Smooth muscle cell (in vitro differentiated cells): ENCODE results near the gene ENGASE. TPM values are rescaled to one million over a fixed set of nuclear protein-coding genes. Genes with fewer than 3 reads are reported as not detected.
"Not testable (repeated sequence)": the region's sequence is repeated elsewhere in the genome, so short reads cannot be mapped to it uniquely, and the experiment has no call there.

ENCODE experiments used
- DNase-seq: peaks from one replicate; lab custom pipeline; 2025; ENCODE audit not compliant: unreplicated experiment; lab: John Stamatoyannopoulos, UW
- H2AFZ ChIP-seq: fragments of 200-600 bp; sonication (generic); 2 replicates; pipeline ENCODE4 v1.6.0; 2016; ENCODE audit warnings: antibody characterized with exemption, low read depth, mild to moderate bottlenecking
- H3F3A ChIP-seq: fragments of 200-600 bp; sonication (generic); 2 replicates; pipeline ENCODE4 v1.6.0; 2017; ENCODE audit warnings: antibody characterized with exemption, low read depth
- H3K27ac ChIP-seq: fragments of 200-600 bp; sonication (generic); 2 replicates; pipeline ENCODE4 v1.5.1; 2016; ENCODE audit warnings: low read depth, mild to moderate bottlenecking
- H3K27me3 ChIP-seq: fragments of 200-600 bp; sonication (generic); 2 replicates; pipeline ENCODE4 v1.6.1; 2016; ENCODE audit warnings: low read depth, mild to moderate bottlenecking
- H3K36me3 ChIP-seq: fragments of 200-600 bp; sonication (generic); 2 replicates; pipeline ENCODE4 v1.5.1; 2016; ENCODE audit warnings: low read depth
- H3K4me1 ChIP-seq: fragments of 200-600 bp; sonication (generic); 2 replicates; pipeline ENCODE4 v1.5.1; 2016; ENCODE audit warnings: low read depth
- H3K4me2 ChIP-seq: fragments of 200-600 bp; sonication (generic); 2 replicates; pipeline ENCODE4 v1.6.0; 2016; ENCODE audit warnings: mild to moderate bottlenecking
- H3K4me3 ChIP-seq: fragments of 200-600 bp; sonication (generic); 2 replicates; pipeline ENCODE4 v1.5.1; 2016; ENCODE audit warnings: mild to moderate bottlenecking
- H3K79me2 ChIP-seq: fragments of 200-600 bp; sonication (generic); 2 replicates; pipeline ENCODE4 v1.6.0; 2016; ENCODE audit warnings: low read depth, mild to moderate bottlenecking
- H3K9ac ChIP-seq: fragments of 200-600 bp; sonication (generic); 2 replicates; pipeline ENCODE4 v1.6.0; 2016; ENCODE audit warnings: low read depth
- H3K9me3 ChIP-seq: fragments of 200-600 bp; sonication (generic); replicated peaks from 2 replicates; pipeline ENCODE4 v1.5.1; 2016; ENCODE audit warnings: low read depth
- H4K20me1 ChIP-seq: fragments of 200-600 bp; sonication (generic); 2 replicates; pipeline ENCODE4 v1.6.0; 2016; ENCODE audit warnings: low read depth
- WGBS: methylation state at CpG from one replicate; pipeline ENCODE4 v1.1.7; 2016; ENCODE audit warnings: low lambda C conversion rate; 5-methylcytosine and 5-hydroxymethylcytosine counted together
- polyA plus RNA-seq: library from polyadenylated mRNA; unstranded; fragments of >200 nt; fragmentation: Nextera tagmentation; extraction: Ambion mirVana; gene quantifications from 2 replicates; pipeline ENCODE4 v1.2.1, GENCODE V29; 2016
- total RNA-seq: library from RNA; depleted of rRNA; stranded (reverse); fragments of >200 nt; gene quantifications from 2 replicates; pipeline ENCODE4 v1.2.3, GENCODE V29; 2014
- TF ChIP-seq, protein P1 (sequence below): fragments of 200-600 bp; sonication (generic); IDR thresholded peaks from 2 replicates; pipeline ENCODE4 v1.5.1; 2017; ENCODE audit warnings: borderline replicate concordance, mild to moderate bottlenecking, antibody characterized with exemption; ENCODE audit not compliant: insufficient read depth, poor library complexity, severe bottlenecking

ENGASE gene
- total and polyA plus RNA-seq, 2 experiments from 2014 or later = 3.8 to 9.6 TPM

DNA sequence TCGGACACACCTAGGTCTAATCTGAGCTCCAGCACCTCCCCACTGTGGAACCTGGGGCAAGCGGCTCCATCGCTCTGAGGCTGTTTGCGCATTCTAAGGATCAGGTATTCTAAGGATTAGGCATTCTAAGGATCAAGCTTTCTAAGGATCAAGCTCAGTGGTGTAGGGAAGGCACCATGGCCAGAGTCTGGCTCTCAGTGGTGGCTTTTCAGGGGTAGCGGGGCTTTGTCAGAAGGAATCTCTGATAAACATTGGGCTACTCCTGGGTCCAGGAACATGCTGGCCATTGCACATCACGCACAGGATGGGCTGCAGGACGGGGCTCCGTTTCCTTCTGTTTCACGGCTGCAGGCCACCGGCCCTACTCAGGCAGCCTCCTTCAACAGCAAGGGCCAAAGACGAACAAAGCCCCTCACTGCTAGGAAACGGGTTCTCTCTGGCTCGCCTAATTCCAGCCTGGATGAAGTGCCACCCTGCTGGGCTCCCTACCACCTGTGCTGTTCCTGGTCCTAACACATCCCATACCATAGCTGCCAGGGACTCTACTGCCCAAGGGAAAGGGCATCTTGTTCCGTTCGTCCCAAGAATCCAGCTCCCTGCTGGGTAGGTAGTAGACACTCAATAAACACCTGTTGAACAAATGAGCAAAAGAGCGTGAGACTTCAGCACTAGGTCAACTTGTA is 45.2 kb upstream of the ENGASE start:
- H3K36me3 ChIP-seq = no peaks in the 10 kb centered on the region
- H3K27ac ChIP-seq = no peak overlapping the region
- no peaks in the 10 kb centered on the region for H3K27me3 ChIP-seq
- no peak for DNase-seq
- no peaks in the 10 kb centered on the region for H3K9me3 ChIP-seq
- no peak overlapping the region for H3K4me2 ChIP-seq
- peaks cover 8% of the 10 kb centered on the region for H3K4me1 ChIP-seq
- 91% methylated on average over 16 of the region's 16 CpGs for WGBS
- H3K9ac ChIP-seq = no peak overlapping the region
- H2AFZ ChIP-seq = no peak overlapping the region
- H3K79me2 ChIP-seq = no peaks in the 10 kb centered on the region
- no peaks in the 10 kb centered on the region for H4K20me1 ChIP-seq
- TF ChIP-seq, protein P1, sequence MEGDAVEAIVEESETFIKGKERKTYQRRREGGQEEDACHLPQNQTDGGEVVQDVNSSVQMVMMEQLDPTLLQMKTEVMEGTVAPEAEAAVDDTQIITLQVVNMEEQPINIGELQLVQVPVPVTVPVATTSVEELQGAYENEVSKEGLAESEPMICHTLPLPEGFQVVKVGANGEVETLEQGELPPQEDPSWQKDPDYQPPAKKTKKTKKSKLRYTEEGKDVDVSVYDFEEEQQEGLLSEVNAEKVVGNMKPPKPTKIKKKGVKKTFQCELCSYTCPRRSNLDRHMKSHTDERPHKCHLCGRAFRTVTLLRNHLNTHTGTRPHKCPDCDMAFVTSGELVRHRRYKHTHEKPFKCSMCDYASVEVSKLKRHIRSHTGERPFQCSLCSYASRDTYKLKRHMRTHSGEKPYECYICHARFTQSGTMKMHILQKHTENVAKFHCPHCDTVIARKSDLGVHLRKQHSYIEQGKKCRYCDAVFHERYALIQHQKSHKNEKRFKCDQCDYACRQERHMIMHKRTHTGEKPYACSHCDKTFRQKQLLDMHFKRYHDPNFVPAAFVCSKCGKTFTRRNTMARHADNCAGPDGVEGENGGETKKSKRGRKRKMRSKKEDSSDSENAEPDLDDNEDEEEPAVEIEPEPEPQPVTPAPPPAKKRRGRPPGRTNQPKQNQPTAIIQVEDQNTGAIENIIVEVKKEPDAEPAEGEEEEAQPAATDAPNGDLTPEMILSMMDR = no peak
- no peaks in the 10 kb centered on the region for H3F3A ChIP-seq
- H3K4me3 ChIP-seq = no peak overlapping the region

DNA sequence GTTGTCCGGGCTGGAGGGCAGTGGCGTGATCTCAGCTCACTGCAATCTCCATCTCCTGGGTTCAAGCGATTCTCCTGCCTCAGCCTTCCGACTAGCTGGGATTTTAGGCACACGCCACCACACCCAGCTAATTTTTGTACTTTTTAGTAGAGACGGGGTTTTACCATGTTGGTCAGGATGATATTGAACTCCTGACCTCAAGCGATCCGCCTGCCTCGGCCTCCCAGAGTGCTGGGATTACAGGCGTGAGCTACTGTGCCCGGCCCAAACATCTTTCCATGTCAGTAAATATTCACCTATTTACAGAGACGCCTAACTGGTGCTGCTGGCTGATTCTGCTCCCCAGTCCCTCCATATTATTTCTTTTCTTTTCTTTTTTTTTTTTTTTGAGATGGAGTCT is 44.0 kb upstream of the ENGASE start:
- H3F3A ChIP-seq, H3K4me2 ChIP-seq, DNase-seq, H3K36me3 ChIP-seq, H3K27me3 ChIP-seq, H2AFZ ChIP-seq, H3K27ac ChIP-seq, H3K9ac ChIP-seq, H3K4me3 ChIP-seq, H4K20me1 ChIP-seq, H3K4me1 ChIP-seq, H3K79me2 ChIP-seq, H3K9me3 ChIP-seq: not testable (repeated sequence)
- WGBS = 91% methylated on average over 12 of the region's 12 CpGs

DNA sequence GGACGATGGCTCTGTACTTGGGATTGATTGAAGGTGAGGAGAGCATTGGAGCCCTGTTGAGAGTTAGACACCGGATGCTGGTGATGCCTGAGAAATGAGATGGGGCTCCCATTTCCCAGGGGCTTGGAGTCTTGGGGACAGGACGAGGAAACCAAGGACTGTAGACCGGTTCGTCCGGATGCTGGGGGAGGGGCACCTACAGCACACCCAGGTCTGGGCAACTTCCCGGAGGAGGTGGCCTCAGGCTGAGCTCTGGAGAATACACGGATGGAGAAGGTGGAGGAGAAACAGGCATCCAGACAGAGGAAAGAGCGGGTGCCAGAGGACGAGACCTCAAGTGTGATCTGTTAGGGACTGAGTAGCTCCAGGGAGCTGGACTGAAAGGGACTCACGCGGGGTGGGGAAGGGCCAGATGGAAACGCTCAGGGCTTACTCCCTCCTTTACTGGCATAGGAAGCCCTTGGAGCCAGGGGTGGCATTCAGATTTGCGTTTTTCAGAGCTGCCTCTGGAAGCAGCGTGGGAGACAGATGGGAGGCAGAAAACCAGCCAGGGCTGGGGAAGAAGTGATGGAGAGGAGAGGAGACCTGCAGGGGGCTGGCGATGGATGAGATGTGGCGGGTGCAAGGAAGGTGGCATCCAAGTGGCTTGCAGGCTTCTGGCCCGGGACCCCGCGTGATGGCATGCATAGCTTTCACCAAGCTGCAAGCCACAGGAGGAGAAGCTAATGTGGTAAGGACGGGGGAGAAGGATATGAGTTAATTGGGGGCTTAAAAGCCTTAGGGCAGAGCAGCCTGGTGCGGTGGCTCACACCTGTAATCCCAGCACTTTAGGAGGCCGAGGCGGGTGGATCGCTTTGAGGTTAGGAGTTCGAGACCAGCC is 42.4 kb upstream of the ENGASE start:
- Histone ChIP-seq H3F3A (no peaks in the 10 kb centered on the region), H3K79me2 (no peaks in the 10 kb centered on the region), H3K27me3 (no peaks in the 10 kb centered on the region), H3K9ac (no peak overlapping the region), H3K36me3 (no peaks in the 10 kb centered on the region), H3K4me1 (peaks cover 12% of the 10 kb centered on the region), H3K9me3 (no peaks in the 10 kb centered on the region), H3K27ac (no peak overlapping the region), H3K4me3 (no peak overlapping the region), H3K4me2 (no peak overlapping the region), H4K20me1 (no peaks in the 10 kb centered on the region), H2AFZ (no peak overlapping the region)
- WGBS = 90% methylated on average over 26 of the region's 26 CpGs
- DNase-seq = no peak
- TF ChIP-seq, protein P1 = no peak

DNA sequence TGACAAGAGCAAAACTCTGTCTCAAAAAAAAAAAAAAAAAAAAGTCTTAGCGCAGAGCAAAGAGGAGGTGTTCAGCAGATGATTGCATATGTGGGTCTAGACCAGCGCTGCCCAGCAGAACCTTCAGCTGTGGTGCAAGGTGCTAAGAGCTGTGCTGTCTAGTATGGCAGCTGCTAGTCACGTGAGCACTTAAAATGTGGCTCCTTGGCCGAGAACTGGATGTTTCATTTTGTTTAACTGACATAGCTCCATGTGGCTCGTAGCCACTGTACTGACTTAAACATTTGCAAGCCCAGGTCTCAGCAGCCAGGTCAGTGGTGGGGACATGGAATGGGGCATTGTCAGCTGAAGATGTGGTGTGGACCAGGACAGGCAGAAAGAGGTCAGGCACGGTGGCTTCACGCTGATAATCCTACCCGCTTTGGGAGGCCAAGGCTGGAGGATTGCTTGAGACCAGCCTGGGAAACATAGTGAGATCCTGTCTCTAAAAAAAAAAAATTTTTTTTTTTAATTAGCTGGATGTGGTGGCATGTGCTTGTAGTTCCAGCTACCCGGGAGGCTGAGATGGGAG is 41.5 kb upstream of the ENGASE start:
- 92% methylated on average over 9 of the region's 9 CpGs for WGBS

More for the DNA sequence above, 41.5 kb upstream of the ENGASE start:
- no peaks in the 10 kb centered on the region for H3K36me3 ChIP-seq
- H4K20me1 ChIP-seq = no peaks in the 10 kb centered on the region
- TF ChIP-seq, protein P1 = no peak
- no peak overlapping the region for H3K9ac ChIP-seq
- no peaks in the 10 kb centered on the region for H3K79me2 ChIP-seq
- H3K27ac ChIP-seq = no peak overlapping the region
- H3K27me3 ChIP-seq = no peaks in the 10 kb centered on the region
- no peak overlapping the region for H3K4me3 ChIP-seq
- DNase-seq = no peak
- H3K4me1 ChIP-seq = peaks cover 9% of the 10 kb centered on the region
- no peak overlapping the region for H3K4me2 ChIP-seq
- H3F3A ChIP-seq = no peaks in the 10 kb centered on the region
- H2AFZ ChIP-seq = no peak overlapping the region
- H3K9me3 ChIP-seq = no peaks in the 10 kb centered on the region
